ENCODE data around the gene SMTN.
"Not testable (repeated sequence)": the region's sequence is repeated elsewhere in the genome, so short reads cannot be mapped to it uniquely, and the experiment has no call there.

The SMTN gene

GRCh38 chr22:31106001-31106571 lies 25.0 kb downstream of the SMTN start:
- DNase-seq, result no peak

DNA sequence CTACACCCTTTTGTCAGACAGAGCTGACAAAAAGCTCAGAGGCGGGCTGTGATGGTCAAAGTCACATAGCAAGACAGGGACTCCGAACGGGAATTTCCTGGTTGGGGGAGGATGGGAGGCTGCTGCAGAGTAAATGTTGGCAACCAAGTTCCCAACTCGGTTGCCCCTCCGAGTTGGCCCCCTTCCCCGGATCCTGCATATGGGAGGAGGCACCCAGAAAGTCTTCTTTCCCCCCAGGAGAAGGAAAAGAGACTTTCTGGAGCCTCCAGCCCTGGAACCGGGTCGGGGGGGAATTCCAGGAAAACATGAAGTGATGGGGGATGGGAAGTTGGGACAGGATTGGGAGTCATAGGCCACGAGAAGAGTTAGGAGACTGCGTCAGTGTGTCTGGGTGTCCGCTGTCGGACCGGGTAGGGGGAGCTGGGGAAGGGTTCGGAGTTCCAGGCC lies 25.6 kb downstream of the SMTN start:
- DNase-seq, result no peak

GRCh38 chr22:31107178-31107893 lies 26.2 kb downstream of the SMTN start, which contains the start of gene SELENOM:
Gene SELENOM, minus strand, starts transcription at chr22:31107568. Its CDS starts 63 bp downstream, at chr22:31107505.
- peak; percentile 78 for DNase-seq

GRCh38 chr22:31107894-31108218 lies 26.7 kb downstream of the SMTN start:
- DNase-seq, result no peak

GRCh38 chr22:31112547-31113091 lies 31.5 kb downstream of the SMTN start:
- DNase-seq, result not testable (repeated sequence)

DNA sequence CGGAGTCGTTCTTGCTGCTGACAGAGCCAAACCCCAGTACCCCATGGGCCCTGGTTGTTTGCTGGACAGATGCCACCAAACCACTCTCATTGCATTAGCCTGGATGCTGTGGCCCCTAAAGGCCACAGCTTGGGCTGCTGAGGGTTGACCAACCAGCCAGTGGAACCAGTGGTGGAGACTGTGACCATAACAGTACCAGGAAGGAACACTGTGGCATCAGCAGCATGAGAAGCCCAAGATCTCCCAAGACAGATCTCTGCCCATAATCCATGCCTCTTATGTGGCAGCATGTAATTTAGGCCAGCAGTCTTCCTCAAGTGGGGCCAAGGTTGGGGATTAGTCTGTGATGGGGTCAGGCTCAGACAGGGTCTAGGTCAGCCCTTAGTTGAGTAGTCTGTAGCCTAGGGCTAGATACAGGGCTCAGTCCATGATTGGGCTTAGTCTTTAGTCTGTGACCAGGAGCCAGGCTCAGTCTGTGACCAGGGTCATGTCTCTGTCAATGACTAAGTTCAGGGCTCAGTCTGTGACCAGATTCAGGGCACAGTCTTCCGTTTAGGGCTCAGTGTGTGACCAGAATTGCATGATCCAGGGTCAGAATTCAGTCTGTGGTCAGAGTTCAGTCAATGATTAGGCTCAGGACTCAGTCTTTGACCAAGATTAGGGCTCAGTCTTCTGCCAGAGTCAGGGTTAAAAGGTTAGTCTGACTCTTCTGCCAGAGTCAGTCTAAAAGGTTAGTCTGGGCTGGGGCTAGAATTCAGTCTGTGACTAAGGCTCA lies 37.1 kb downstream of the SMTN start:
- DNase-seq, result no peak

GRCh38 chr22:31119026-31119717 lies 38.1 kb downstream of the SMTN start:
- no peak for DNase-seq

DNA sequence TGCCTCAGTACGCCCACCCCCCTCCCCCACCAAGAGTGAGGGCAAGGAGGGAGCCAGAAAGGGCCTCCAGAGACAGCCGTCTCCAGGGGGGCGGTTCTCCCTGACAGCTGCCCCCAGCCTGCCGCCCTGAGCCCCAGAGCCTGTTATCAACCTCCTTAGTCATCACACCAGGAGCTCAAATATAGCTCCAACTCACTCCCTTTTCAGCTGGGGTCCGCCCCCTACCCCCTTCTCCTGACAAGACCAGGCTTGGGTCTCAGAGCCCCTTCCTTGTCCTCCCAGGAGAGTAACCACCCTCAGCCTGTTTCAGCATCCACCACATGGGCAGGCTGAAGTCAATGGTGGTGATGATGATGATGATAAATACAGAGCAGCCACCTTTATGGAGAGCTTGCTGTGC lies 39.1 kb downstream of the SMTN start:
- no peak for DNase-seq

- DNase-seq, result no peak
These were observed 39.5 kb downstream of the SMTN start for GRCh38 chr22:31120642-31121041.

DNA sequence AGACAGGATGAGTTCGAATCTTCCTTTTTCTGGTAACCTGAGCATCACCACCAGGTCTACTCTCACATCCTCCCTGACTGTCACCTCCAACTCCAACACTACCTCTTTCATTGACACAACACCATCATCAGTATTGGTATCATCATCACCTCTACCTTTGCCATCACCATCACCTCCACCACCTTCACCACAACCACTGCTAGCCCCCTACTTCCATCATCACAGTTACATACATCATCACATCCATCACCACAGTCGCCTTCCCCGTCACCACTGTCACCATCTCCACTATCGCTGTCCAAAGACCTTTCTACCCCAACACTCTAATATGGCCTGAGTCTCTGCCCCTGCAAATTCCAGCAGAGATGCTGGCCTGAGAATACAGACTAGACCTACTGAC lies 40.3 kb downstream of the SMTN start:
- DNase-seq, result no peak

- DNase-seq, result no peak
These were observed 41.0 kb downstream of the SMTN start for GRCh38 chr22:31122196-31122531.

GRCh38 chr22:31122532-31123291 lies 41.6 kb downstream of the SMTN start, which contains the start of gene INPP5J:
Gene INPP5J, plus strand, starts transcription at chr22:31122966. Its CDS starts 49 bp downstream, at chr22:31123015.
- no peak for DNase-seq

GRCh38 chr22:31123292-31123602 lies 42.1 kb downstream of the SMTN start:
- DNase-seq, result no peak

DNA sequence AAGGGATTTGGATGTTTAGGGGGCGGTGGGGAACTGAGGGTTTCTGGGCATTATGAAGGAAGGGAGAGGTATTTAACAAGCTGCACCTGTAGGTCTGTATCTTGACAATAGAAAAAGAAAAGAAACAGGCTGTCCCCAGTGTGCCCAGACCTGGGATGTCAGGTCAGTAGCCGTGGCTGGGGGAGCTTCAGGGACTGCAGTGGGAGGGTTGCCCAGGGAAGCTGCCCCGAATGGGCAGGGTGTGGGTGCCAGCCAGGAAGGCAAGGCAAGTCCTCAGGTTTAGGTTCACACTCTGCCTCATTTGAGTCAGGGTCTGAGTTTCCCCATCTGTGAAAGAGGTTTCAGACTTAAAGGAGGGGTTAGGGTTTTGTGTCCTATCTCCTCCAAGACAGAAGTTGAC lies 43.2 kb downstream of the SMTN start:
- no peak for DNase-seq

GRCh38 chr22:31124811-31125465 lies 43.8 kb downstream of the SMTN start:
- no peak for DNase-seq

GRCh38 chr22:31125521-31126117 lies 44.5 kb downstream of the SMTN start:
- no peak for DNase-seq

- peak; percentile 16 for DNase-seq
These were observed 45.2 kb downstream of the SMTN start for GRCh38 chr22:31126128-31126868.

DNA sequence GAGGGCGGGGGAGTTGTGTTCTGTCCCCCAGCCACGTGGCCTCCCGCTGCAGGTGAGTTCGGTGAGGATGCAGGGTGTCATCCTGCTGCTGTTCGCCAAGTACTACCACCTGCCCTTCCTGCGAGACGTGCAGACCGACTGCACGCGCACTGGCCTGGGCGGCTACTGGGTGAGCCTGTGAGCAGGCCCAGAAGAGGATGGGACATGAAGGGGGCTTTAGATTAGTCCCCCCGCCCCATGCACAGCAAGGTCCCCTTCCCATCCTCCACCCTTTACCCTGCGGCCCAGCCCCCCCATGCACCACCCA lies 45.7 kb downstream of the SMTN start:
- no peak for DNase-seq

DNA sequence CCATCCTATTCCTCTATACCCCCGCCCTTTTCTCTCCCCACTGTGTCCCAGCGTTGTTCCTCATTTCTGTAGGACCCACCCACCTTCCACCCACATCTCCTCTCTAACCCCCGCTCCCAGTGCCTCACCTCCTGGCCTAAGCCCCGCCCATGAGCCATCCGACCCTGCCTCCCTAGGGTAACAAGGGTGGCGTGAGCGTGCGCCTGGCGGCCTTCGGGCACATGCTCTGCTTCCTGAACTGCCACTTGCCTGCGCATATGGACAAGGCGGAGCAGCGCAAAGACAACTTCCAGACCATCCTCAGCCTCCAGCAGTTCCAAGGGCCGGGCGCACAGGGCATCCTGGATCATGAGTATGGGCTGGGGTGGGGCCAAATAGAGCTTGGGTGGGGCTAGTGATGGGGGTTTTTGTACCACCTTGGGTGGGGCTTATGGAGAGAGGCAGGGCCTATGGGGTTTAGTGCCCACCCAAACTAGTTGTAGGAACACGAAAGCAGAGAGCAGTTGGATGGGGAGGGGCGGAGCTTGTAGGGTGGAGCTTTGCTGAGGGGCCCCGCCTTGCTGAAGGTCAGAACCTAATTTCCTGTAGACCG lies 46.2 kb downstream of the SMTN start:
- DNase-seq, result no peak

- DNase-seq, result no peak
These were observed 47.0 kb downstream of the SMTN start for GRCh38 chr22:31128156-31128555.

DNA sequence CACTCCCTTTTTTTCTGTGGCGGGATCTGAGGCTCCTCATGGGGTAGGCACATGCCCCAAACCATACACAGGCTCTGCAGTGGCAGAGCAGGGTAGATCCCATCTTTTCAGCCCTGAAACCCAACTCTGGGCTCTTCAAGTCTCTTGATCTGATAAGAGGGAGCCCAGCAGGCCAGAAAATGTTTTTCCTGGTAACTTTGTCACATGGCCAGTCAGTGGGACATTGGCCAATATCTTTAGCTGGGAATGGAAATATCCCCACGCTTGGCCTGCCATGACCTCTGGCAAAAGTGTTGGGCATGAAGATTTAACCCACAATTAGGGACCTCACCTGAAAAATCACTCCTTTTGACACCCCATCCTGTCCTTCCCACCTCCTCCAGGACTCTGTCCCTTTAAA lies 49.8 kb downstream of the SMTN start:
- DNase-seq, result no peak
